Measurements from ENCODE around the gene NCOR1.

NCOR1 gene

GRCh38 chr17:16033729-16034349, 181.5 kb downstream of the NCOR1 start:
- no peaks in the 10 kb centered on the region for H3K79me2 ChIP-seq (ENCODE audit: insufficient read depth, low read length)
- TF ChIP-seq EZH2phosphoT487 (conservative IDR thresholded peaks at IDR 0.05; ENCODE audit: low read length) (no peak), CTCF (IDR thresholded peaks at IDR 0.05; ENCODE audit: insufficient read depth, low read length, poor library complexity, severe bottlenecking) (no peak)
- H3K27me3 ChIP-seq (ENCODE audit: low read length), result no peaks in the 10 kb centered on the region
- no peaks in the 10 kb centered on the region for H3K9me3 ChIP-seq (ENCODE audit: insufficient read depth, low read length)
- no peak overlapping the region for H3K9ac ChIP-seq (ENCODE audit: low read length)
- no peak overlapping the region for H3K4me2 ChIP-seq (ENCODE audit: low read depth, low read length, poor library complexity, severe bottlenecking)
- peaks cover 11% of the 10 kb centered on the region; the same call in 1 of the 2 replicates for H3F3A ChIP-seq (ENCODE audit: insufficient read depth)
- H3K36me3 ChIP-seq (ENCODE audit: low read length), result peaks cover 52% of the 10 kb centered on the region
- no peak overlapping the region for H3K27ac ChIP-seq (ENCODE audit: low read depth, low read length)
- no peaks in the 10 kb centered on the region for H4K20me1 ChIP-seq (ENCODE audit: low read depth, low read length)
- no peak overlapping the region for H3K4me3 ChIP-seq (ENCODE audit: insufficient read depth, low read length, poor library complexity, severe bottlenecking)
- no peaks in the 10 kb centered on the region for H3K9me2 ChIP-seq (replicated peaks; ENCODE audit: insufficient read depth, low read length)
- no peak overlapping the region for H2AFZ ChIP-seq (ENCODE audit: low read depth, low read length, severe bottlenecking)

GRCh38 chr17:16027708-16028584, 187.4 kb downstream of the NCOR1 start:
- Histone ChIP-seq H3K4me2 (ENCODE audit: low read depth, low read length, poor library complexity, severe bottlenecking) (no peak overlapping the region), H3K79me2 (ENCODE audit: insufficient read depth, low read length) (no peaks in the 10 kb centered on the region), H3K27me3 (ENCODE audit: low read length) (no peaks in the 10 kb centered on the region), H3F3A (ENCODE audit: insufficient read depth) (peaks cover 20% of the 10 kb centered on the region; the same call in 1 of the 2 replicates), H4K20me1 (ENCODE audit: low read depth, low read length) (0 out of 2 replicates have a peak, but pooled peaks cover 4% of the 10 kb centered on the region), H3K36me3 (ENCODE audit: low read length) (peaks cover 72% of the 10 kb centered on the region), H3K9me2 (replicated peaks; ENCODE audit: insufficient read depth, low read length) (no peaks in the 10 kb centered on the region), H3K4me3 (ENCODE audit: insufficient read depth, low read length, poor library complexity, severe bottlenecking) (no peak overlapping the region), H2AFZ (ENCODE audit: low read depth, low read length, severe bottlenecking) (no peak overlapping the region), H3K9me3 (ENCODE audit: insufficient read depth, low read length) (no peaks in the 10 kb centered on the region), H3K9ac (ENCODE audit: low read length) (no peak overlapping the region), H3K27ac (ENCODE audit: low read depth, low read length) (no peak overlapping the region)
- TF ChIP-seq CTCF (IDR thresholded peaks at IDR 0.05; ENCODE audit: insufficient read depth, low read length, poor library complexity, severe bottlenecking) (no peak), EZH2phosphoT487 (conservative IDR thresholded peaks at IDR 0.05; ENCODE audit: low read length) (no peak)

GRCh38 chr17:16026895-16027294, 188.4 kb downstream of the NCOR1 start:
- Histone ChIP-seq H3K27ac (ENCODE audit: low read depth, low read length) (no peak overlapping the region), H4K20me1 (ENCODE audit: low read depth, low read length) (0 out of 2 replicates have a peak, but pooled peaks cover 6% of the 10 kb centered on the region), H3K36me3 (ENCODE audit: low read length) (peaks cover 76% of the 10 kb centered on the region), H3K27me3 (ENCODE audit: low read length) (no peaks in the 10 kb centered on the region), H3K9ac (ENCODE audit: low read length) (no peak overlapping the region), H3F3A (ENCODE audit: insufficient read depth) (peaks cover 25% of the 10 kb centered on the region; the same call in 1 of the 2 replicates), H3K9me3 (ENCODE audit: insufficient read depth, low read length) (no peaks in the 10 kb centered on the region), H2AFZ (ENCODE audit: low read depth, low read length, severe bottlenecking) (no peak overlapping the region), H3K9me2 (replicated peaks; ENCODE audit: insufficient read depth, low read length) (no peaks in the 10 kb centered on the region), H3K79me2 (ENCODE audit: insufficient read depth, low read length) (no peaks in the 10 kb centered on the region; the same call in 1 of the 2 replicates), H3K4me2 (ENCODE audit: low read depth, low read length, poor library complexity, severe bottlenecking) (no peak overlapping the region), H3K4me3 (ENCODE audit: insufficient read depth, low read length, poor library complexity, severe bottlenecking) (no peak overlapping the region)
- TF ChIP-seq EZH2phosphoT487 (conservative IDR thresholded peaks at IDR 0.05; ENCODE audit: low read length), result no peak
- TF ChIP-seq CTCF (IDR thresholded peaks at IDR 0.05; ENCODE audit: insufficient read depth, low read length, poor library complexity, severe bottlenecking), result no peak
